HCT116 (cell line): ENCODE data around the gene SETD2. TPM values are rescaled to one million over a fixed set of nuclear protein-coding genes. Genes with fewer than 3 reads are reported as not detected.

Experiments used
- ATAC-seq: fragments of 200-7000 bp; cut with Tn5 transposase; 2 replicates; pipeline ENCODE4 v1.9.1; 2020; ENCODE audit warnings: mild to moderate bottlenecking, moderate library complexity
- BruUV-seq: library from RNA; stranded (reverse); fragments of 400-500 nt; replicated peaks from 2 replicates; lab custom pipeline; 2021; lab: Mats Ljungman, UMichigan
- CTCF ChIA-PET: fragments of 300-600 bp; sonication (Branson Sonifier 250); formaldehyde crosslinking; loops from one replicate; lab custom pipeline; 2021; ENCODE audit warnings: antibody characterized with exemption; lab: Charles Lee
- POLR2A ChIA-PET: fragments of 300-600, 350-600 bp; sonication (Branson Sonifier 250); formaldehyde crosslinking; loops from one replicate; lab custom pipeline; 2021; ENCODE audit warnings: antibody characterized with exemption; lab: Charles Lee
- RAD21 ChIA-PET, 2 experiments: fragments of 300-600 bp; sonication (Branson Sonifier 250); formaldehyde crosslinking; loops; one replicate each; lab custom pipeline; 2023; ENCODE audit warnings: low total read pairs in 2 of 2; ENCODE audit not compliant: uncharacterized antibody in 2 of 2, unreplicated experiment in 2 of 2, low non-redundant PET in 1 of 2; lab: Charles Lee
- DNase-seq: peaks from one replicate; pipeline ENCODE4 v3.0.0-alpha.2; 2010; ENCODE audit warnings: low read depth, low spot score
- H2AFZ ChIP-seq: fragments of 200-600 bp; shearing (Covaris generic), sonication (generic); 2 replicates; pipeline ENCODE4 v1.6.1; 2017; ENCODE audit warnings: low read depth, mixed run types, mixed read lengths, antibody characterized with exemption, low read length; ENCODE audit not compliant: poor library complexity, severe bottlenecking
- H3K27ac ChIP-seq: 2 replicates; pipeline ENCODE4 v1.5.1; 2012; ENCODE audit warnings: low read depth, low read length
- H3K27me3 ChIP-seq: fragments of 200-600 bp; sonication (generic); 2 replicates; pipeline ENCODE4 v1.6.1; 2016; ENCODE audit warnings: mixed run types, low read length, mixed read lengths; ENCODE audit not compliant: insufficient read depth
- H3K36me3 ChIP-seq, 2 experiments: fragments of 200-500 bp in 1 of 2; fragments of 200-600 bp in 1 of 2; sonication (Bioruptor generic) in 1 of 2; sonication (generic) in 1 of 2; 2 replicates each; pipeline versions ENCODE4 v1.5.1 to v1.6.1; 2014 to 2016; ENCODE audit warnings: low read length in 2 of 2, inconsistent platforms in 1 of 2, mixed read lengths in 1 of 2, mixed run types in 1 of 2; ENCODE audit not compliant: insufficient read depth in 2 of 2, control insufficient read depth in 1 of 2
- H3K4me1 ChIP-seq, 2 experiments: fragments of 200-600 bp in 1 of 2; sonication (generic) in 1 of 2; 2 replicates each; pipeline versions ENCODE4 v1.5.1 to v1.6.1; 2012 to 2017; ENCODE audit warnings: low read length in 2 of 2, inconsistent platforms in 1 of 2, mild to moderate bottlenecking in 1 of 2, mixed read lengths in 1 of 2, mixed run types in 1 of 2, moderate library complexity in 1 of 2; ENCODE audit not compliant: insufficient read depth in 2 of 2, control insufficient read depth in 1 of 2
- H3K4me2 ChIP-seq: fragments of 200-600 bp; sonication (generic); 2 replicates; pipeline ENCODE4 v1.6.1; 2017; ENCODE audit warnings: mixed run types, low read length, mixed read lengths
- H3K4me3 ChIP-seq, 2 experiments: fragments of 200-600 bp in 1 of 2; sonication (generic) in 1 of 2; replicated peaks in 1 of 2; 2 replicates each; pipeline ENCODE4 v1.5.1; 2011 to 2016; ENCODE audit warnings: low read length in 2 of 2, control low read depth in 1 of 2, low read depth in 1 of 2, mild to moderate bottlenecking in 1 of 2, mixed read lengths in 1 of 2, mixed run types in 1 of 2
- H3K79me2 ChIP-seq: fragments of 200-600 bp; sonication (generic); 2 replicates; pipeline ENCODE4 v1.6.1; 2017; ENCODE audit warnings: mild to moderate bottlenecking, mixed run types, low read length, moderate library complexity, mixed read lengths; ENCODE audit not compliant: insufficient read depth
- H3K9ac ChIP-seq: fragments of 200-600 bp; sonication (generic); 2 replicates; pipeline ENCODE4 v1.6.1; 2016; ENCODE audit warnings: low read length, mixed read lengths
- H3K9me2 ChIP-seq: fragments of 200-600 bp; sonication (generic), shearing (Covaris generic); 2 replicates; pipeline ENCODE4 v1.6.1; 2017; ENCODE audit warnings: mixed run types, mild to moderate bottlenecking, moderate library complexity; ENCODE audit not compliant: insufficient read depth
- H3K9me3 ChIP-seq, 2 experiments: fragments of 200-500 bp in 1 of 2; fragments of 200-600 bp in 1 of 2; sonication (Bioruptor generic) in 1 of 2; sonication (generic) in 1 of 2; 2 replicates each; pipeline ENCODE4 v1.6.1; 2014 to 2017; ENCODE audit warnings: low read length in 2 of 2, mixed read lengths in 2 of 2, inconsistent platforms in 1 of 2, low read depth in 1 of 2, mild to moderate bottlenecking in 1 of 2, mixed run types in 1 of 2, moderate library complexity in 1 of 2; ENCODE audit not compliant: control insufficient read depth in 1 of 2, insufficient read depth in 1 of 2
- H4K20me1 ChIP-seq: fragments of 200-600 bp; sonication (generic), shearing (Covaris generic); 2 replicates; pipeline ENCODE4 v1.6.1; 2017; ENCODE audit warnings: mixed run types, mild to moderate bottlenecking, moderate library complexity; ENCODE audit not compliant: insufficient read depth
- CBX3 ChIP-seq: IDR thresholded peaks from 2 replicates; pipeline ENCODE4 v1.6.1; 2012; ENCODE audit warnings: low read depth
- CTCF ChIP-seq, 3 experiments: fragments of 200-600 bp in 1 of 3; sonication (generic) in 1 of 3; IDR thresholded peaks in 2 of 3; conservative IDR thresholded peaks in 1 of 3; 2 replicates each; pipeline ENCODE4 v1.5.1; 2012 to 2017; ENCODE audit warnings: low read depth in 2 of 3, low read length in 2 of 3, antibody characterized with exemption in 1 of 3, borderline replicate concordance in 1 of 3, control low read depth in 1 of 3, mild to moderate bottlenecking in 1 of 3, mixed read lengths in 1 of 3, mixed run types in 1 of 3, moderate library complexity in 1 of 3; ENCODE audit not compliant: insufficient read depth in 1 of 3
- EGR1 ChIP-seq: IDR thresholded peaks from 2 replicates; pipeline ENCODE4 v1.6.1; 2012; ENCODE audit warnings: low read depth
- ELF1 ChIP-seq: IDR thresholded peaks from 2 replicates; pipeline ENCODE4 v1.6.1; 2012; ENCODE audit warnings: low read depth, borderline replicate concordance
- EZH2phosphoT487 ChIP-seq: fragments of 200-600 bp; IDR thresholded peaks from 2 replicates; pipeline ENCODE4 v1.6.1; 2018; ENCODE audit warnings: antibody characterized with exemption, borderline replicate concordance
- MAX ChIP-seq: IDR thresholded peaks from 2 replicates; pipeline ENCODE4 v1.6.1; 2012
- POLR2AphosphoS5 ChIP-seq: IDR thresholded peaks from 2 replicates; pipeline ENCODE4 v1.6.1; 2011; ENCODE audit warnings: mild to moderate bottlenecking, low read depth, low read length, moderate library complexity
- RAD21 ChIP-seq: IDR thresholded peaks from 2 replicates; pipeline ENCODE4 v1.6.1; 2012; ENCODE audit warnings: low read depth, mild to moderate bottlenecking
- SIN3A ChIP-seq: IDR thresholded peaks from 2 replicates; pipeline ENCODE4 v1.6.1; 2012; ENCODE audit warnings: low read depth
- SP1 ChIP-seq: IDR thresholded peaks from 2 replicates; pipeline ENCODE4 v1.6.1; 2012; ENCODE audit warnings: low read depth
- SRF ChIP-seq: IDR thresholded peaks from 2 replicates; pipeline ENCODE4 v1.6.1; 2012; ENCODE audit warnings: low read depth
- TCF7L2 ChIP-seq: IDR thresholded peaks from 2 replicates; pipeline ENCODE4 v1.7.0; 2011; ENCODE audit warnings: borderline replicate concordance, inconsistent platforms; ENCODE audit not compliant: insufficient read depth, insufficient read length; ENCODE audit errors: extremely low read depth
- YY1 ChIP-seq: IDR thresholded peaks from 2 replicates; pipeline ENCODE4 v1.6.1; 2011; ENCODE audit warnings: low read length, low read depth, moderate library complexity, mild to moderate bottlenecking; ENCODE audit not compliant: insufficient replicate concordance; ENCODE audit errors: extremely low read depth
- ZNF274 ChIP-seq: fragments of 200-500 bp; sonication (Bioruptor generic); IDR thresholded peaks from 2 replicates; pipeline ENCODE4 v1.6.1; 2014; ENCODE audit warnings: mild to moderate bottlenecking, low read depth, low read length, inconsistent platforms
- intact Hi-C: fragments of 100-400 bp; cut with micrococcal nuclease; formaldehyde crosslinking; loops from 2 replicates; pipeline ENCODE4 v1.10.0; 2022
- total RNA-seq: library from RNA; stranded (reverse); gene quantifications from one replicate; pipeline ENCODE4 v1.2.1, GENCODE V29; 2021; ENCODE audit not compliant: unreplicated experiment
- TF ChIP-seq, protein P1 (sequence below): IDR thresholded peaks from 2 replicates; pipeline ENCODE4 v1.6.1; 2011; ENCODE audit warnings: mild to moderate bottlenecking, low read length, moderate library complexity; ENCODE audit not compliant: insufficient replicate concordance; ENCODE audit errors: extremely low read depth

Gene SETD2
- total RNA-seq, 1 experiment from 2014 or later, result 33.0 TPM

- ATAC-seq (peak; percentile 65), DNase-seq (no peak)
- ChIA-PET POLR2A (no interaction called here), CTCF (no interaction called here), RAD21 (interaction anchor here in 1 of 2 experiments (0.5 kb wide), 1 partner anchor 405 kb away, joined by 3 read pairs; no protein-coding TSS in a partner anchor)
- Histone ChIP-seq H3K9ac (no peak overlapping the region), H3K4me2 (no peak overlapping the region), H3K9me3 (no peaks in the 10 kb centered on the region), H3K79me2 (peaks cover 87% of the 10 kb centered on the region), H3K27me3 (no peaks in the 10 kb centered on the region), H3K9me2 (no peaks in the 10 kb centered on the region), H2AFZ (no peak overlapping the region), H3K4me3 (no peak overlapping the region), H3K4me1 (peaks cover 0 to 17% of the 10 kb centered on the region in 2 experiments; a peak in 1 of 4 replicates), H3K36me3 (peaks cover 0 to 10% of the 10 kb centered on the region in 2 experiments; a peak in 1 of 4 replicates), H4K20me1 (peaks cover 30% of the 10 kb centered on the region; the same call in 1 of the 2 replicates), H3K27ac (no peak overlapping the region)
- BruUV-seq, result no TSS peak
- intact Hi-C loops, result no loop called here
- no peak for TF ChIP-seq SP1
- no peak for TF ChIP-seq CTCF (IDR thresholded peaks at IDR 0.05 in 2 of 3, conservative IDR thresholded peaks at IDR 0.05 in 1 of 3; ENCODE audit: borderline replicate concordance in 1 of 3, insufficient read depth in 1 of 3, low read depth in 2 of 3, low read length in 2 of 3)
- no peak for TF ChIP-seq CBX3
- no peak for TF ChIP-seq TCF7L2
- no peak for TF ChIP-seq YY1
- no peak for TF ChIP-seq EGR1
- TF ChIP-seq RAD21, result no peak
- no peak for TF ChIP-seq MAX
- no peak for TF ChIP-seq SRF
- no peak for TF ChIP-seq SIN3A
- TF ChIP-seq EZH2phosphoT487, result no peak
- TF ChIP-seq ELF1, result no peak
- no peak for TF ChIP-seq ZNF274
- TF ChIP-seq, protein P1, sequence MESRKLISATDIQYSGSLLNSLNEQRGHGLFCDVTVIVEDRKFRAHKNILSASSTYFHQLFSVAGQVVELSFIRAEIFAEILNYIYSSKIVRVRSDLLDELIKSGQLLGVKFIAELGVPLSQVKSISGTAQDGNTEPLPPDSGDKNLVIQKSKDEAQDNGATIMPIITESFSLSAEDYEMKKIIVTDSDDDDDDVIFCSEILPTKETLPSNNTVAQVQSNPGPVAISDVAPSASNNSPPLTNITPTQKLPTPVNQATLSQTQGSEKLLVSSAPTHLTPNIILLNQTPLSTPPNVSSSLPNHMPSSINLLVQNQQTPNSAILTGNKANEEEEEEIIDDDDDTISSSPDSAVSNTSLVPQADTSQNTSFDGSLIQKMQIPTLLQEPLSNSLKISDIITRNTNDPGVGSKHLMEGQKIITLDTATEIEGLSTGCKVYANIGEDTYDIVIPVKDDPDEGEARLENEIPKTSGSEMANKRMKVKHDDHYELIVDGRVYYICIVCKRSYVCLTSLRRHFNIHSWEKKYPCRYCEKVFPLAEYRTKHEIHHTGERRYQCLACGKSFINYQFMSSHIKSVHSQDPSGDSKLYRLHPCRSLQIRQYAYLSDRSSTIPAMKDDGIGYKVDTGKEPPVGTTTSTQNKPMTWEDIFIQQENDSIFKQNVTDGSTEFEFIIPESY, result no peak
- TF ChIP-seq POLR2AphosphoS5, result no peak
Observed at GRCh38 chr3:46966811-46967210, 197.1 kb downstream of the SETD2 start.
